ENCODE measurements around the gene CCN6.

CCN6 gene

DNA sequence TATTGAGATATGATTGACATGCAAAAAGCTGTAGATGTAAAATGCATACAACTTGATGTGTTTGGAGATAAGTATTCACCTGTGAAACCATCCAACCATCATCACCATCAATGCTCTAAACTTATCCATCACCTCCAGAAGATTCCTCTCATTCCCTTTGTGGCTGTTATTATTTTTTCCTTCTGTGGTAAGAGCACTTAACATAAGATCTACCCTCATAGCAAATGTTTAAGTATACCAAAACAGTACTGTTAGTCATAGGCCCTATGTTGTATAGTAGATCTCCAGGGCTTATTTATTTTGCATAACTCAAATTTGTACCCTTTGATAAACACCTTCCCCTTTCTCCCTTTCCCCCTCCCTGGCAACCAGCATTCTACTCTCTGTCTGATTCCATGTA is 31.2 kb upstream of the CCN6 start:
- Histone ChIP-seq H3K36me3 (ENCODE audit: control insufficient read depth, insufficient read depth, low read length) (no peaks in the 10 kb centered on the region), H3K4me3 (replicated peaks; ENCODE audit: low read depth, low read length) (no peak overlapping the region), H3K27me3 (replicated peaks; ENCODE audit: control insufficient read depth, insufficient read depth, low read length) (no peaks in the 10 kb centered on the region)
- no peak for DNase-seq (ENCODE audit: extremely low read depth, insufficient read length)
- TF ChIP-seq, protein P1, sequence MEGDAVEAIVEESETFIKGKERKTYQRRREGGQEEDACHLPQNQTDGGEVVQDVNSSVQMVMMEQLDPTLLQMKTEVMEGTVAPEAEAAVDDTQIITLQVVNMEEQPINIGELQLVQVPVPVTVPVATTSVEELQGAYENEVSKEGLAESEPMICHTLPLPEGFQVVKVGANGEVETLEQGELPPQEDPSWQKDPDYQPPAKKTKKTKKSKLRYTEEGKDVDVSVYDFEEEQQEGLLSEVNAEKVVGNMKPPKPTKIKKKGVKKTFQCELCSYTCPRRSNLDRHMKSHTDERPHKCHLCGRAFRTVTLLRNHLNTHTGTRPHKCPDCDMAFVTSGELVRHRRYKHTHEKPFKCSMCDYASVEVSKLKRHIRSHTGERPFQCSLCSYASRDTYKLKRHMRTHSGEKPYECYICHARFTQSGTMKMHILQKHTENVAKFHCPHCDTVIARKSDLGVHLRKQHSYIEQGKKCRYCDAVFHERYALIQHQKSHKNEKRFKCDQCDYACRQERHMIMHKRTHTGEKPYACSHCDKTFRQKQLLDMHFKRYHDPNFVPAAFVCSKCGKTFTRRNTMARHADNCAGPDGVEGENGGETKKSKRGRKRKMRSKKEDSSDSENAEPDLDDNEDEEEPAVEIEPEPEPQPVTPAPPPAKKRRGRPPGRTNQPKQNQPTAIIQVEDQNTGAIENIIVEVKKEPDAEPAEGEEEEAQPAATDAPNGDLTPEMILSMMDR (IDR thresholded peaks at IDR 0.05; ENCODE audit: insufficient read depth, low read length, poor library complexity, severe bottlenecking) = no peak

DNA sequence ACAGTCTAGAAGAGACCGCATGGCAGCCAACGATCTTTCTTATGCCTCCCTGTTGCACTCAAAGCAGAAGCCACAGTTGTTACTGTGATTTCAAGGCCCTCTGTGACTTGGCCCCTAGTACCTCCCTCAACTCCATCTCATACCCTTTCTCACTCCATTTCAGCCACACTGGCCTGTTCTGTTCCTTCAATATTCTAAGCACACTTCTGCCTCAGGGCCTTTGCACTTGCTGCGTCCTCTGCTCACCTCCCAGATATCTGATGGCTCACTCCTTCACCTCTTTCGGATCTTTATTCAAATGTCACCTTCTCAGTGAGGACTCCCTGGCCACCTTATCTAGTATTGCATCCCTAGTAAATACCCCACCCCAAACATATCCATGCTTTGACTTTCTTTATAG is 29.4 kb upstream of the CCN6 start:
- DNase-seq (ENCODE audit: extremely low read depth, insufficient read length) = no peak
- TF ChIP-seq, protein P1 (IDR thresholded peaks at IDR 0.05; ENCODE audit: insufficient read depth, low read length, poor library complexity, severe bottlenecking) = no peak
- Histone ChIP-seq H3K36me3 (ENCODE audit: control insufficient read depth, insufficient read depth, low read length) (no peaks in the 10 kb centered on the region), H3K4me3 (replicated peaks; ENCODE audit: low read depth, low read length) (no peak overlapping the region), H3K27me3 (replicated peaks; ENCODE audit: control insufficient read depth, insufficient read depth, low read length) (no peaks in the 10 kb centered on the region)

DNA sequence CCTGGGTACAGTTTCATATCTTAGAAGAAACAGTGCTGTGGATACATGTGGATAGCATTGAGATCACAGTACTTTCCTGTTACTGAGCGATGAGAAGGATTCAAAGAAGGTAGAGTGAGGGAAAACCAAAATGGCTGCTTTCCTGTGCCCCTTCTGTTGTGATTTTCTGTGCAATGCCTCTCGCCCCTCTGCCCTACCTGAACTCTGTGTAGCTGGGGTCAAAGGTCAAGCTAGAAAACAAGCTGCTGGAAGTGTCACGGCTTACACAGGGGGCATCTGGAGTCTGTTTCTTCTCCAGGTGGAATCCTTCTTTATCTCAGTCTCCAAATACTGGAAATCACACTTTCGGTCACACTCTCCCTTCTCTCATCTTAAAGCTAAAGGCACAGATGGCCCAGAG is 27.0 kb upstream of the CCN6 start:
- no peak for DNase-seq (ENCODE audit: extremely low read depth, insufficient read length)
- TF ChIP-seq, protein P1 (IDR thresholded peaks at IDR 0.05; ENCODE audit: insufficient read depth, low read length, poor library complexity, severe bottlenecking) = no peak
- no peak overlapping the region for H3K4me3 ChIP-seq (replicated peaks; ENCODE audit: low read depth, low read length)

DNA sequence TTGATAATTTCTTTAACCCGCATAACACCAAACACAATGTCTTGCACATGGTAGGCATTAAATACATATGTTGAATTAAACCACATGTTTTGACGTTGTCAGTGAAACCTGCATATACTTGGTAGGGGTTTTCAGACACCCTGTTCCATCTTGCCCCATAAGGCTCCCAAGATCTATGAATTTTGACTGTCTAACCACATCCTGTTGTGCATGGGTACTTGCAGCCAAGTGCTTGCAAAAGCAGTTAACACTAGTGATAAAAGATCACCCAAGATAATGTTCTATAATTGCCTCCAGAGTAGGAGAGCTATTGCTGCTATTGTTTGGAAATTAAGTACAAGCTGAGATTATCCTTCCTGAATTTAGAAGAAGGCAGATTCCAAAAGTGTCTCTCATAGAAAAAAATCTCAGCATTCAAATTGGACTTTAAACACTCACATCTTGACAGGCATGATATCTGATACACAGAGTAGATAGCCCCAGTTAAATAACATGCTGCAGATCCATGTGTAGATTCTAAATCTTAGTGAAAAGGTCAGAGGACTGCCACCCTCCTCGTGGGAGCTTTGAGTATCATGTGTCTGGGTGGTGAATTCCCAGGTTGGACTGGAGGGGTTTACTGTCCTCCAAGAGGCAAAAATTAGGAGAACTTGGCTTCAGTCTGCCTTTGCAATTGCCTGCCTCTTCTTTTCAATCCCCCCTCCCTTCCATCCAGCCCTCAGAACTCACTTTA is 25.8 kb upstream of the CCN6 start:
- DNase-seq (ENCODE audit: extremely low read depth, insufficient read length) = peak; percentile 8
- H3K36me3 ChIP-seq (ENCODE audit: control insufficient read depth, insufficient read depth, low read length) = no peaks in the 10 kb centered on the region
- TF ChIP-seq, protein P1 (IDR thresholded peaks at IDR 0.05; ENCODE audit: insufficient read depth, low read length, poor library complexity, severe bottlenecking) = no peak
- H3K27me3 ChIP-seq (replicated peaks; ENCODE audit: control insufficient read depth, insufficient read depth, low read length) = no peaks in the 10 kb centered on the region
- no peak overlapping the region for H3K4me3 ChIP-seq (replicated peaks; ENCODE audit: low read depth, low read length)

More for the DNA sequence above, 27.0 kb upstream of the CCN6 start:
- H3K27me3 ChIP-seq (replicated peaks; ENCODE audit: control insufficient read depth, insufficient read depth, low read length) = no peaks in the 10 kb centered on the region
- H3K36me3 ChIP-seq (ENCODE audit: control insufficient read depth, insufficient read depth, low read length) = no peaks in the 10 kb centered on the region

DNA sequence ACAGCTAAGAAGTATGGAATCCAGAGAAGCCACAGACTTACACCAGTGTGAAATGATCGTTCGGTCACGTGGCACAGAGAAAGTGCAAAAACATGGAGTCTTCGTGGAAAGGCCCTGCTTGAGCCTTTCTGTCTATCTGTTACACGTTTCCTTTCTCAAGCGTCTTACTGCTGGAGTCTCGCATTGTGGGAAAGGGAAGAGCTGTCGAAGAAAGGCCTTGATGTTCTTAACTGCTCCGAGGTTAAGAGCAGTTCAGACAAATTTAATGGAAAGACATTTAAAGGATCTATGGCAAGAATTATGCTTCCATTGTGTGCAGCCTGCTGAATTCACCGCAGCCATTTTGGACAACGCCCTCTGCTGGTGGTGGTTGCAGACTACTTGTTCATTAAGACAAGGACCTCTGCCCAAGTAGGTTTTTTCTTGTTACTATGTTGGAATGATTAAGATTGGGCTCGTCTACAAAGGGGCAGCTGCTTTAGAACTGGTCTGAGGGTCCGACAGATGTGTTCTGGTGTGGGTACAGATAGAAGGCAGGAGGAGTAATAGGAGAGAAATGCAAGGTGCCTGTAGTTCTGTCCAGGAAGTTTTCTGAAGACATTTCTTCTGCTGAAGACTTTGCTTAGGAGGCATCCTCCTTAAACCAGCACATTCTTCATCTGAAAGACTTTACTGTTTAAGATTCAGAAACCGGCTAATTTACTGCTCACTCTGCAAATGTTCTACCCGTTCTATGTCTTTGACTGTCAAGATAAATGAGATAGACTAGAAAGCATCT is 24.7 kb upstream of the CCN6 start:
- Histone ChIP-seq H3K36me3 (ENCODE audit: control insufficient read depth, insufficient read depth, low read length) (no peaks in the 10 kb centered on the region), H3K27me3 (replicated peaks; ENCODE audit: control insufficient read depth, insufficient read depth, low read length) (no peaks in the 10 kb centered on the region), H3K4me3 (replicated peaks; ENCODE audit: low read depth, low read length) (no peak overlapping the region)
- no peak for DNase-seq (ENCODE audit: extremely low read depth, insufficient read length)
- TF ChIP-seq, protein P1 (IDR thresholded peaks at IDR 0.05; ENCODE audit: insufficient read depth, low read length, poor library complexity, severe bottlenecking) = peak; percentile 84

Data from GM06990 (cell line).